ENCODE measurements around the gene CFAP74. TPM values are rescaled to one million over a fixed set of nuclear protein-coding genes. Genes with fewer than 3 reads are reported as not detected.

Gene CFAP74
- polyA plus RNA-seq, 1 donor from 2014 or later, result 0.22 TPM

GRCh38 chr1:1898246-1898933 lies 105.2 kb downstream of the CFAP74 start:
- Histone ChIP-seq H3K9me2 (ENCODE audit: insufficient read depth, low read length) (no peaks in the 10 kb centered on the region), H2AFZ (ENCODE audit: low read depth, low read length) (no peak overlapping the region), H3K9me3 (ENCODE audit: low read length) (no peaks in the 10 kb centered on the region), H3K27me3 (ENCODE audit: insufficient read depth, low read depth, low read length) (no peaks in the 10 kb centered on the region), H3K4me3 (ENCODE audit: low read length) (no peak overlapping the region), H3K27ac (ENCODE audit: low read length) (no peak overlapping the region), H3K36me3 (ENCODE audit: insufficient read depth, low read length) (no peaks in the 10 kb centered on the region), H4K20me1 (ENCODE audit: insufficient read depth) (no peaks in the 10 kb centered on the region), H3K4me2 (ENCODE audit: low read length) (no peak overlapping the region), H3K79me2 (replicated peaks; ENCODE audit: insufficient read depth, low read length) (no peaks in the 10 kb centered on the region), H3K9ac (ENCODE audit: low read length) (no peak overlapping the region), H3F3A (ENCODE audit: insufficient read depth, low read length, poor library complexity, severe bottlenecking) (no peaks in the 10 kb centered on the region)
- no peak for TF ChIP-seq POLR2AphosphoS5 (IDR thresholded peaks at IDR 0.05)
- no peak for TF ChIP-seq CTCF (IDR thresholded peaks at IDR 0.05; ENCODE audit: poor library complexity, severe bottlenecking)
- TF ChIP-seq EP300 (conservative IDR thresholded peaks at IDR 0.05; ENCODE audit: poor library complexity, severe bottlenecking), result no peak
- TF ChIP-seq TAF1 (IDR thresholded peaks at IDR 0.05; ENCODE audit: low read depth), result no peak
- TF ChIP-seq RAD21 (conservative IDR thresholded peaks at IDR 0.05), result no peak
- no peak for TF ChIP-seq EZH2 (IDR thresholded peaks at IDR 0.05; ENCODE audit: borderline replicate concordance, insufficient read depth, low read length, poor library complexity, severe bottlenecking)
- no peak for TF ChIP-seq MXI1 (conservative IDR thresholded peaks at IDR 0.05; ENCODE audit: poor library complexity, severe bottlenecking)
- TF ChIP-seq REST (IDR thresholded peaks at IDR 0.05; ENCODE audit: borderline replicate concordance), result no peak
- TF ChIP-seq SMC3 (conservative IDR thresholded peaks at IDR 0.05; ENCODE audit: poor library complexity), result no peak

- Histone ChIP-seq H3K27ac (ENCODE audit: low read length) (no peak overlapping the region), H3K9ac (ENCODE audit: low read length) (no peak overlapping the region), H3F3A (ENCODE audit: insufficient read depth, low read length, poor library complexity, severe bottlenecking) (no peaks in the 10 kb centered on the region), H3K9me2 (ENCODE audit: insufficient read depth, low read length) (no peaks in the 10 kb centered on the region), H4K20me1 (ENCODE audit: insufficient read depth) (no peaks in the 10 kb centered on the region), H3K4me3 (ENCODE audit: low read length) (no peak overlapping the region), H3K27me3 (ENCODE audit: insufficient read depth, low read depth, low read length) (no peaks in the 10 kb centered on the region), H3K79me2 (replicated peaks; ENCODE audit: insufficient read depth, low read length) (peaks cover 8% of the 10 kb centered on the region), H2AFZ (ENCODE audit: low read depth, low read length) (no peak overlapping the region), H3K4me2 (ENCODE audit: low read length) (no peak overlapping the region), H3K36me3 (ENCODE audit: insufficient read depth, low read length) (no peaks in the 10 kb centered on the region), H3K9me3 (ENCODE audit: low read length) (no peaks in the 10 kb centered on the region)
- TF ChIP-seq POLR2AphosphoS5 (IDR thresholded peaks at IDR 0.05) (no peak), TAF1 (IDR thresholded peaks at IDR 0.05; ENCODE audit: low read depth) (no peak), EP300 (conservative IDR thresholded peaks at IDR 0.05; ENCODE audit: poor library complexity, severe bottlenecking) (no peak), MXI1 (conservative IDR thresholded peaks at IDR 0.05; ENCODE audit: poor library complexity, severe bottlenecking) (no peak), RAD21 (conservative IDR thresholded peaks at IDR 0.05) (no peak), REST (IDR thresholded peaks at IDR 0.05; ENCODE audit: borderline replicate concordance) (no peak), EZH2 (IDR thresholded peaks at IDR 0.05; ENCODE audit: borderline replicate concordance, insufficient read depth, low read length, poor library complexity, severe bottlenecking) (no peak), SMC3 (conservative IDR thresholded peaks at IDR 0.05; ENCODE audit: poor library complexity) (no peak), CTCF (IDR thresholded peaks at IDR 0.05; ENCODE audit: poor library complexity, severe bottlenecking) (no peak)
Observed at GRCh38 chr1:1895456-1896336, 107.9 kb downstream of the CFAP74 start.

Data from neural cell (in vitro differentiated cells).